ENCODE measurements around the gene NCEH1. TPM values are rescaled to one million over a fixed set of nuclear protein-coding genes. Genes with fewer than 3 reads are reported as not detected.

NCEH1 gene
- total RNA-seq, 1 donor from 2014 or later, result 4.9 TPM

DNA sequence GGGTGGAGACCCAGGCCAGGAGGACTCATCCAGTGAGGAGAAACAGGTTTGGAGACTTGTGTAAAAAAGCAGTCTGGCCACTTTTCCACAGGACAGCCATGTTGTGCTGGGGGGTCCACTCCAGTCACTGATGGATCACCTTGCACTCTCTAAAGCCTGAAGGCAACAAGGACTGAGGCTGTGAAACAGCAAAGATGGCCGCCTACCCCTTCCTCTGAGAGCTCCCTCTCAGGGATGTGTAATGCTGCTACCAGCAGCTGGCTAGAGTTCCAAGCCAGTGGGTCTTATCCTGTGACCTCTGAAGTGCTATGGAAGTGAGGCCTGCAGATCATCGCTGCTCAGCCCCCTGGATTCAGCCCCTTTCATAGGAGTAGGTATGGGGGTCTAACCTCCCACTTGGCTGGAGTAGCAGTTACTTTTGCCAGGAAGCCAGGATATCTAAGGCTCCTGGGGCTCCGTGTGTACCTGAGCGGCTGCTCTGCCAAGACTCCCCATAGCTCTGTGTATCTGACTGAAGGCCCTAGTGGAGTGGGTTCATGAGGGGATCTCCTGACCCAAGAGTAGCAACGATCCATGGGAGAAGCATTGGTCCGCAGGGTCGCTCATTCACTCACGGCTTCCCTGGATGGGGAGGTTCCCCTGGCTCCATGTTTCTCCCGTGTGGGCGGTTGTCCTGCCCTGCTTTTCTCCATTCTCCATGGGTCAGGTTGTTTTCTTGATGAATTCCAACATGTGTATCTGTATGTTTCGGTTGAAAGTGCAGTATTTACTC, 117.8 kb downstream of the NCEH1 start:
- FAIRE-seq, result no peak
- DNase-seq (ENCODE audit: low spot score in 2 of 2), result no peak

DNA sequence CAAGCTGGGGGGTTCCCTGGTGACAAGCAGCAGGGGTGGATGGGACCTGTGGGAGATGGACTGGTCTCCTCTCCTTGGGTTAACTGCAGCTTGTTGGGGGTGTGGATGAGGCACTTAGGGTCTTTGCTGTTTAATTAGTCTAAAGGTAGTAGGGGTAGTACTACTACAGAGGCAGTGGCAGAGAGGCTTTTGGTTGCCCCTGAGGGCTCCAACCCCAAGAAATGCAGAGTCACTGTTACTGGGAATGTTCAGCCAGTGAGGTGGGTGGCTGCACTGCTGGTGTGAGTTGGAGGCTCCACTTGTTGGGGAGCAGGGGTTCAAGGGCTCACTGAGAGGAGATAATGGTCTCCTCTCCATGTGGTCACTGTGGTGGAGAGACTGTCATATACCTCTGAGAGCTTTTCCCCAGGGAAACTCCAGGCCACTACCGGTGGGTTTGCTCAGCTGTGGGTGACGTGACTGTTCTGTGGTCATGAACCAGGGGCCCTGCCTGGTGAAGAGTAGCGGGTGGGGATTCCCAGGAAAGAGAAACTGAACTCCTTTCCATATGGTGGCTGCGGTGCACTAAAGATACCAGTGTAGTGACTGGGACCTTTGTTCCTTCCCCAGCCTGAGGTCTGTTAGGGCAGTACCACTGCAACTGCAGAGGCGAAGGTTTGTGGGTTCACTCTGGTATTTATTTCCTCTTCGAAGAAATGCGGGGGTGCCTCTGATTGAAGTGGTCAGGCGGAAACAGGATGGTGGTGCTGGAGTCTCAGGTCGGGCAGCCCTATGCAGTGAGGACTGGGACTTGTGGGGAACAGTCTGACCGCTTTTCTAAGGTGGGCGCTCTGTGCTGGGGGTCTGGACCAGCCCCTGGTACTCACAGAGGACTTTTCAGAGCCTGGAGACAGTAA, 118.7 kb downstream of the NCEH1 start:
- no peak for DNase-seq (ENCODE audit: low spot score in 2 of 2)
- no peak for FAIRE-seq

DNA sequence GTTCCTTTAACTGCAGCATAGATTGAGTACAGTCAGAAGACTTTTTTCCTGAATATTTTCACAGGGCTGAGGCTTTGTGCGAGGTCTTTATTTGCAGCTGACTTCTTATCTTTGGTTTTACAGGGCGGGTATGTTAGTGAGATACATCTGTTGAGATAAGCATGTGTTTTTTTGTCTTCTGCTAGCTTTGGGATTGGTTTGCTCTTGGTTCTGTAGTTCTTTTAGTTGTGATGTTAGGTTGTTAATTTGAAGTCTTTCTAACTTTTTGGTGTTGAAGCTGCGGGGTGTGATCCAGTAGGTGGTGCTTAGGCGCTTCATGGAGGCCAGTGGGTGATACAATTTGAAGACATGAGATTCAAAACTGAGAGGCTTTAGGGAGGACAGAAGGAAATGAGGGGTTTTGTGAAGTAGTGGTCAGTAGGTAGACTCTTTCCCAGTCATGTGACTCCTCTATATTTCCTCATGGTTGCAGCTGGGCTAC, 119.7 kb downstream of the NCEH1 start:
- FAIRE-seq, result no peak
- DNase-seq (ENCODE audit: low spot score in 2 of 2), result no peak

DNA sequence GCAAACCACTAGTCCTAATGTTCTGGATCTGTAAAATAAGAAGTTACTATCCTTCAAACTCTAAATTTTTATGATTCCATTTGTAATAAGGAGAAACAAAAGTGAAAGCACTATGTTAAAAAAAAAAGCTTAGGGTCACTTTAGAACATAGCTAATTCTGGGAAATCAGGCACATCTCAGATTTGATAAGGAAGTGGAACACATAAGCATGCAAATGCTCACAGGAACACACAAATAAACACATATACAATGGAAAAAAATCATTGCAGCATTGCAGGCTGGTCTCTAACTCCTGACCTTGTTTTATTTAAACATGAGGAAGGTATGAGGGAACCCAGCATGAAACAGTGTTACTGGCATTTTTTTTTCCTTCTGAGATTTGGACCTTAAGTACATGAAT, 124.4 kb downstream of the NCEH1 start:
- DNase-seq (ENCODE audit: low spot score in 2 of 2) (no peak), FAIRE-seq (no peak)

GRCh38 chr3:172585954-172586353, 124.9 kb downstream of the NCEH1 start:
- DNase-seq (ENCODE audit: low spot score in 2 of 2) (no peak), FAIRE-seq (no peak)

GRCh38 chr3:172582712-172583111, 128.2 kb downstream of the NCEH1 start:
- DNase-seq (ENCODE audit: low spot score in 2 of 2) (no peak), FAIRE-seq (no peak)

GRCh38 chr3:172581757-172582166, 129.1 kb downstream of the NCEH1 start:
- DNase-seq (ENCODE audit: low spot score in 2 of 2) (no peak), FAIRE-seq (no peak)

DNA sequence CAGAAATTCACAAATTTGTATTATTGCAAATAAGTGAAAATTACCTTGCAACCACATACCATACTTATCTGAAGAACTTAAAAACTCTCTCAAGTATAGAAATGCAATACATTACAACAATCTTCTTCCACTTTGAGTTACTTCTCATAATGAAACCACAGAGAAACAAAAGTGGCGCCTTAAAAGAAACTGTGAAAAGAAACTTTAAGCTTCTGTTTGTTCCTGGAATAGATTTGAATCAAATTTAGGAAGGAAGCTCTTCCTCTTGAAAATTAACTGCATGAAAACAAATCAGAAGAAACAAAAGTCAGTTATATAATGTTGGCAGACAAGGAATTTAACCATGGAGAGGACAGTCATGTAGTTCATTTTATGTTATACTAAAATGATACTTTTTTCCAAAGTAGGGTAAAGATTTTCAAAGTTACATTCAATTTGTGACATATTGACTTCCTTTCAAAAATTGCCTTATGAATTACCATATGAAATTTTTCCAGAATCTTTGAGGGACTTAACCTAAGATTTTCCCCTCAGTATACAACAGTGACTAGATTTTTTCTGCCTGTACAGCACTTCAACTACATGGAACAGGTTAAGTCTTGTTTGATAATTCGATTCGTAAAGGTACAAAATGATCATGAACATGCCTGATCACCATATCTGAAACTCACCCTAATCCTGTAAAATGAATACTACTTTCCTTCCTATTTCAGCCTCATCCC, 130.0 kb downstream of the NCEH1 start:
- DNase-seq (ENCODE audit: low spot score in 2 of 2) (no peak), FAIRE-seq (no peak)

Small RNA genes within 50 kb of the gene (small RNA-seq; reads per million reads assigned to genes)
- gene RNU6-547P, result not detected

Other genes with a start within 250 kb of the NCEH1 start
- 2.9 TPM for gene TNFSF10, start 187.6 kb downstream of the NCEH1 start, total RNA-seq
- gene ECT2, start 39.7 kb upstream of the NCEH1 start, total RNA-seq, result 11.8 TPM